GM19328 (cell line): Measurements from ENCODE around the gene CDKAL1.
A peak's percentile ranks its signal among the peaks of the same experiment; 100 is the strongest.
"Not testable (repeated sequence)": the region's sequence is repeated elsewhere in the genome, so short reads cannot be mapped to it uniquely, and the experiment has no call there.

Source experiments
- ATAC-seq: cut with Tn5 transposase; IDR thresholded peaks from one replicate; pipeline ENCODE4 v1.9.1; 2021; ENCODE audit warnings: mild to moderate bottlenecking, moderate library complexity; ENCODE audit not compliant: unreplicated experiment

CDKAL1 gene

GRCh38 chr6:21186479-21187055 lies 652.3 kb downstream of the CDKAL1 start:
- no peak for ATAC-seq

GRCh38 chr6:21187485-21187884 lies 653.2 kb downstream of the CDKAL1 start:
- ATAC-seq: no peak

GRCh38 chr6:21188505-21189223 lies 654.4 kb downstream of the CDKAL1 start:
- no peak for ATAC-seq

GRCh38 chr6:21189759-21190158 lies 655.5 kb downstream of the CDKAL1 start:
- no peak for ATAC-seq

- ATAC-seq: no peak
These were observed 656.4 kb downstream of the CDKAL1 start for GRCh38 chr6:21190701-21191100.

- no peak for ATAC-seq
These were observed 659.7 kb downstream of the CDKAL1 start for GRCh38 chr6:21193790-21194475.

- ATAC-seq: not testable (repeated sequence)
These were observed 661.0 kb downstream of the CDKAL1 start for GRCh38 chr6:21195301-21195700.

GRCh38 chr6:21198032-21198640 lies 663.9 kb downstream of the CDKAL1 start:
- no peak for ATAC-seq

- ATAC-seq: no peak
These were observed 665.0 kb downstream of the CDKAL1 start for GRCh38 chr6:21199262-21199661.

GRCh38 chr6:21200134-21200870 lies 666.0 kb downstream of the CDKAL1 start:
- no peak for ATAC-seq

- no peak for ATAC-seq
These were observed 666.9 kb downstream of the CDKAL1 start for GRCh38 chr6:21201187-21201586.

GRCh38 chr6:21201637-21202350 lies 667.5 kb downstream of the CDKAL1 start:
- ATAC-seq: no peak

GRCh38 chr6:21202521-21202920 lies 668.3 kb downstream of the CDKAL1 start:
- ATAC-seq: no peak

- ATAC-seq: no peak
These were observed 670.7 kb downstream of the CDKAL1 start for GRCh38 chr6:21204951-21205350.

GRCh38 chr6:21208081-21208795 lies 674.0 kb downstream of the CDKAL1 start:
- no peak for ATAC-seq

GRCh38 chr6:21208796-21209186 lies 674.5 kb downstream of the CDKAL1 start:
- no peak for ATAC-seq

GRCh38 chr6:21213492-21213891 lies 679.2 kb downstream of the CDKAL1 start:
- ATAC-seq: peak; percentile 47

- ATAC-seq: no peak
These were observed 680.6 kb downstream of the CDKAL1 start for GRCh38 chr6:21214738-21215448.

GRCh38 chr6:21219241-21219640 lies 685.0 kb downstream of the CDKAL1 start:
- ATAC-seq: no peak
